Caco-2 (cell line): Measurements from ENCODE around the gene TFPI. TPM values are rescaled to one million over a fixed set of nuclear protein-coding genes. Genes with fewer than 3 reads are reported as not detected.

ENCODE experiments used
- BruUV-seq: library from RNA; stranded (reverse); fragments of 400-500 nt; replicated peaks from 2 replicates; lab custom pipeline; 2021; lab: Mats Ljungman, UMichigan
- CTCF ChIA-PET: fragments of 300-600 bp; sonication (Branson Sonifier 250); formaldehyde crosslinking; loops from one replicate; lab custom pipeline; 2022; ENCODE audit warnings: antibody characterized with exemption; lab: Charles Lee
- POLR2A ChIA-PET: fragments of 300-600 bp; sonication (Branson Sonifier 250); formaldehyde crosslinking; loops from one replicate; lab custom pipeline; 2022; ENCODE audit warnings: antibody characterized with exemption; lab: Charles Lee
- DNase-seq, 2 experiments: peaks; one replicate each; pipeline versions ENCODE4 v3.0.0 to v3.0.0-alpha.2; 2020 to 2022
- H3K27me3 ChIP-seq: replicated peaks from 2 replicates; pipeline ENCODE4 v1.6.0; 2011; ENCODE audit warnings: low read length; ENCODE audit not compliant: control insufficient read depth, insufficient read depth
- H3K36me3 ChIP-seq: 2 replicates; pipeline ENCODE4 v1.5.1; 2011; ENCODE audit warnings: low read length; ENCODE audit not compliant: control insufficient read depth, insufficient read depth
- H3K4me1 ChIP-seq: fragments of 250-450 bp; sonication (Bioruptor Pico); 2 replicates; pipeline ENCODE4 v1.5.1; 2020; ENCODE audit warnings: mild to moderate bottlenecking
- H3K4me3 ChIP-seq: 2 replicates; pipeline ENCODE4 v1.5.1; 2011; ENCODE audit warnings: low read depth, mild to moderate bottlenecking, control low read depth, low read length
- H3K9me3 ChIP-seq: fragments of 250-450 bp; sonication (Bioruptor Pico); 2 replicates; pipeline ENCODE4 v1.5.1; 2020; ENCODE audit warnings: mild to moderate bottlenecking, moderate library complexity
- H3K27ac Mint-ChIP-seq: one replicate; pipeline ENCODE4 v1.8.0; 2022; ENCODE audit warnings: mixed read lengths; ENCODE audit not compliant: unreplicated experiment
- H3K27me3 Mint-ChIP-seq: one replicate; pipeline ENCODE4 v1.8.0; 2022; ENCODE audit warnings: mixed read lengths; ENCODE audit not compliant: insufficient read depth, unreplicated experiment
- H3K36me3 Mint-ChIP-seq: one replicate; pipeline ENCODE4 v1.8.0; 2022; ENCODE audit warnings: mild to moderate bottlenecking, mixed read lengths; ENCODE audit not compliant: insufficient read depth, unreplicated experiment
- H3K4me1 Mint-ChIP-seq: one replicate; pipeline ENCODE4 v1.8.0; 2022; ENCODE audit warnings: low read depth, mixed read lengths; ENCODE audit not compliant: unreplicated experiment
- H3K4me3 Mint-ChIP-seq: one replicate; pipeline ENCODE4 v1.8.0; 2022; ENCODE audit warnings: mild to moderate bottlenecking, moderate library complexity, mixed read lengths; ENCODE audit not compliant: unreplicated experiment
- H3K9me3 Mint-ChIP-seq: one replicate; pipeline ENCODE4 v1.8.0; 2022; ENCODE audit warnings: mixed read lengths; ENCODE audit not compliant: unreplicated experiment
- CTCF ChIP-seq, 2 experiments: fragments of 200-600 bp in 1 of 2; IDR thresholded peaks; 1 replicate in 1 of 2; 2 replicates in 1 of 2; pipeline versions ENCODE4 v1.5.1 to v1.8.0; 2011 to 2022; ENCODE audit warnings: antibody characterized with exemption in 1 of 2, control low read depth in 1 of 2, inconsistent platforms in 1 of 2, low read depth in 1 of 2, low read length in 1 of 2, mild to moderate bottlenecking in 1 of 2, moderate library complexity in 1 of 2; ENCODE audit not compliant: insufficient read depth in 1 of 2, severe bottlenecking in 1 of 2, unreplicated experiment in 1 of 2
- intact Hi-C: fragments of 100-400 bp; cut with micrococcal nuclease; formaldehyde crosslinking; loops from one replicate; pipeline ENCODE4 v1.10.0; 2022; ENCODE audit not compliant: unreplicated experiment
- total RNA-seq: library from RNA; stranded (reverse); gene quantifications from 2 replicates; pipeline ENCODE4 v1.2.3, GENCODE V29; 2022

TFPI gene
- total RNA-seq, 1 experiment from 2014 or later, result 31.0 TPM

- no peaks in the 10 kb centered on the region for H3K4me1 ChIP-seq
- H3K36me3 ChIP-seq, result no peaks in the 10 kb centered on the region
- H3K27me3 ChIP-seq, result no peaks in the 10 kb centered on the region
- Mint-ChIP-seq H3K36me3 (no peaks in the 10 kb centered on the region), H3K27me3 (peaks cover 3% of the 10 kb centered on the region), H3K27ac (no peak overlapping the region), H3K4me1 (no peaks in the 10 kb centered on the region), H3K4me3 (no peak overlapping the region), H3K9me3 (no peaks in the 10 kb centered on the region)
- no TSS peak for BruUV-seq
- intact Hi-C loops, result no loop called here
- no peak for TF ChIP-seq CTCF (IDR thresholded peaks at IDR 0.05; ENCODE audit: insufficient read depth in 1 of 2, low read depth in 1 of 2, low read length in 1 of 2, severe bottlenecking in 1 of 2, unreplicated experiment in 1 of 2)
- ChIA-PET CTCF (no interaction called here), POLR2A (no interaction called here)
- DNase-seq, result no peak
- H3K4me3 ChIP-seq, result no peak overlapping the region
- no peaks in the 10 kb centered on the region for H3K9me3 ChIP-seq
Observed at GRCh38 chr2:187431911-187432310, 122.3 kb downstream of the TFPI start.

GRCh38 chr2:187429989-187430388, 124.2 kb downstream of the TFPI start:
- POLR2A ChIA-PET, result no interaction called here
- H3K27me3 ChIP-seq, result no peaks in the 10 kb centered on the region

GRCh38 chr2:187424146-187424545, 130.1 kb downstream of the TFPI start:
- TF ChIP-seq CTCF (IDR thresholded peaks at IDR 0.05; ENCODE audit: insufficient read depth in 1 of 2, low read depth in 1 of 2, low read length in 1 of 2, severe bottlenecking in 1 of 2, unreplicated experiment in 1 of 2), result no peak
- H3K4me3 ChIP-seq, result no peak overlapping the region
- ChIA-PET POLR2A (no interaction called here), CTCF (no interaction called here)
- H3K27ac Mint-ChIP-seq, result no peak overlapping the region
- no peak for DNase-seq
- no peaks in the 10 kb centered on the region for H3K9me3 ChIP-seq
- no peaks in the 10 kb centered on the region for H3K36me3 ChIP-seq
- H3K27me3 ChIP-seq, result no peaks in the 10 kb centered on the region
- no peaks in the 10 kb centered on the region for H3K9me3 Mint-ChIP-seq
- no peak overlapping the region for H3K4me3 Mint-ChIP-seq
- H3K4me1 Mint-ChIP-seq, result no peaks in the 10 kb centered on the region
- intact Hi-C loops, result no loop called here
- H3K27me3 Mint-ChIP-seq, result no peaks in the 10 kb centered on the region
- no peaks in the 10 kb centered on the region for H3K4me1 ChIP-seq
- H3K36me3 Mint-ChIP-seq, result no peaks in the 10 kb centered on the region
- BruUV-seq, result no TSS peak

More at GRCh38 chr2:187429989-187430388, 124.2 kb downstream of the TFPI start:
- no peak for TF ChIP-seq CTCF (IDR thresholded peaks at IDR 0.05; ENCODE audit: insufficient read depth in 1 of 2, low read depth in 1 of 2, low read length in 1 of 2, severe bottlenecking in 1 of 2, unreplicated experiment in 1 of 2)
- intact Hi-C loops, result no loop called here
- no peak overlapping the region for H3K4me3 ChIP-seq
- H3K4me3 Mint-ChIP-seq, result no peak overlapping the region
- H3K9me3 Mint-ChIP-seq, result no peaks in the 10 kb centered on the region
- no peaks in the 10 kb centered on the region for H3K4me1 ChIP-seq
- DNase-seq, result no peak
- no TSS peak for BruUV-seq
- no peaks in the 10 kb centered on the region for H3K27me3 Mint-ChIP-seq
- CTCF ChIA-PET, result no interaction called here
- no peaks in the 10 kb centered on the region for H3K36me3 Mint-ChIP-seq
- no peaks in the 10 kb centered on the region for H3K9me3 ChIP-seq
- no peaks in the 10 kb centered on the region for H3K36me3 ChIP-seq
- no peak overlapping the region for H3K27ac Mint-ChIP-seq
- H3K4me1 Mint-ChIP-seq, result no peaks in the 10 kb centered on the region
